GM21360 (cell line): ENCODE measurements around the gene CASKIN1.
"Not testable (repeated sequence)": the region's sequence is repeated elsewhere in the genome, so short reads cannot be mapped to it uniquely, and the experiment has no call there.

ENCODE experiments used
- ATAC-seq: cut with Tn5 transposase; IDR thresholded peaks from one replicate; pipeline ENCODE4 v1.9.1; 2021; ENCODE audit warnings: mild to moderate bottlenecking, moderate library complexity; ENCODE audit not compliant: unreplicated experiment

Gene CASKIN1

DNA sequence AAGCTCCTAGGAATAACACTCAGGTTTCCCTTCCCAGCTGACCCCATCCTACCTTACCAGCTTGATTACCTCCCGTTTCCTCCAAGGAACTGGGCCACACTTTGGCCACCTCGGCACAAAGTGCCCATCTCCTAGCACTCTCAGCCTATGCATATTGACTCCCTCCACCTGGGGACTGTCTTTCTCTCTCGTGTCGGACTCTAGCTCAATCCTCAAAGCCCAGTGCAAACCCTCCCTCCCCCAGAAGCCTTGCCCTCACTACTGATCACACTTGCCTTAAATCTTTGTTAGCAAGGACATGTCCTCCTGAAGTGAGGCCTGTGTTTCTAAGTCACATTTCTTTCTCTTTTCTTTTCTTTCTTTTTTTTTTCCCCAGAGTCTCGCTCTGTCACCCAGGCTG, 50.6 kb downstream of the CASKIN1 start:
- ATAC-seq = no peak

GRCh38 chr16:2143878-2144485, 52.4 kb downstream of the CASKIN1 start:
- no peak for ATAC-seq

DNA sequence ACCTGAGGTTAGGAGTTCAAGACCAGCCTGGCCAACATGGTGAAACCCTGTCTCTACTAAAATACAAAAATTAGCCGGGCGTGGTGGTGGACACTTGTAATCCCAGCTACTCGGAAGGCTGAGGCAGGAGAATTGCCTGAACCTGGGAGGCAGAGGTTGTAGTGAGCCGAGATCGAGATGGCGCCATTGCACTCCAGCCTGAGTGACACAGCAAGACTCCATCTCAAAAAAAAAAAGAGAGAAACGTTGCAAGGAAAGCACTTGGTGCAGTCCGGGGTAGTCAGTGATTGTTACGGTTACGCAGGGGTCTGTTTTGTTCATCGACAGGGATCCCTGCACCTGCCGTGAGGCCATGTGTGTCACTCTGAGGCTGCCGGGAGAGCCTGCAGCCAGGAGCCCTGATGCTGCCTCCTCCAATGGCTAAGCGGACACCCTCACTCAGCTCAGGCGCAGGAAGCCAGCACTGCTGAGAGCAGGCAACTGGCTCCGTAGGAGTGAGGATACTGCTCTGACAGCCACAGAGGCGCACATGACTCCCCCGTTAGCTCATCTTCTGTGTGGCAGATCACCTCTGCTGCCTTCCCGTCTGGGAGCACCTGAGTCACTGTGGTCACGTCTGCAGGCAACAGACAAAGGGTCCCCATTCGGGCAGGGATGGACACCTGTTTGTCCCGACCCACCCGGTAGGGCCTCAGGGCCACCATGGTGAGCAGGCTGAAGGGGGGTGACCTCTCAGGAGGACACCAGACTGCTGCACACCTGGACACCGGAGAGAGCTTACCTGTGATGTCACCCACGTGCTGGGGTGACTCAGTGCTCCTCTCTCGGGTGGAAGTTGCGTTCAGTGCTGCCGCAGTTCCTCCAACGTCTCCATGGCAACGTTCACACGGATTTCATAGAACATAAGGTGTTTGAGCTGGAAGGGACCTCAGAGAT, 53.2 kb downstream of the CASKIN1 start:
- ATAC-seq = no peak

DNA sequence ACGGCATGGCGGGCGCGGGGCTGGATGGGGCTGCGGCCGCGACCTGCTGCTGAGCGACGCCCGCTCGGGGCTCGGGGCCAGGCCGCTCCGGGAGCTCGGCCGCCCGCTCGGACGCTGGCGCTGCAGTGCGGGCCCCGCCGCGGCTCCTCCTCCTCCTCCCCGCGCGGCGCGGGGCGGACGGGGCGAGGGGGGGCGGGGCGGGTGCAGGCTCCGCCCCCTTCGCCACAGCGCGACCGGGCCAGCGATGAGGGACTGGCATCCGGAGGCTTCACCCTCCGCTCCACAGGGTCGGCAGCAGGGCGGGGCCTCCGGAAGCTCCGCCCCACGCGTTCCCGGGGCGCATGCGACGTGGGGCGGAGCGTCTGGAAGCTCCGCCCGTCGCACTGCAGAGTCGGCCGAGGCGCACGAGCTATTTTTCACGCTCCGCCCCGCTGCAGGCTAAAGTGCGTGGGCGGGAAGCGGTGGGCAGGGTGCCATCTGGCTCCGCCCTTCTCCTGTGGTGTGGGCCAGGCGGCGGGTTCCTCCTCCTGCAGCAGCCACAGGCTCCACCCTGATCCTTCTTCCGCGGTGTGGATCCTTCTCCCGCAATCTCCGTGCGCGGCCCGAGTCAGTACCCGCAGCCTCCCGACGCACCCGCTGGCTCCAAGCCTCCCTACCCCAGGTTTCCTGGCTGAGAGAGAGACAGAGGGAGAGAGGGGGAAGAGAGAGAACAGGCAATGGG, 60.5 kb downstream of the CASKIN1 start, which contains the start of gene PKD1:
TSS of gene PKD1 (minus strand) at position 129 of the 721 bp plus-strand sequence. CDS start 209 bp downstream, outside the sequence.
- ATAC-seq = not testable (repeated sequence)

DNA sequence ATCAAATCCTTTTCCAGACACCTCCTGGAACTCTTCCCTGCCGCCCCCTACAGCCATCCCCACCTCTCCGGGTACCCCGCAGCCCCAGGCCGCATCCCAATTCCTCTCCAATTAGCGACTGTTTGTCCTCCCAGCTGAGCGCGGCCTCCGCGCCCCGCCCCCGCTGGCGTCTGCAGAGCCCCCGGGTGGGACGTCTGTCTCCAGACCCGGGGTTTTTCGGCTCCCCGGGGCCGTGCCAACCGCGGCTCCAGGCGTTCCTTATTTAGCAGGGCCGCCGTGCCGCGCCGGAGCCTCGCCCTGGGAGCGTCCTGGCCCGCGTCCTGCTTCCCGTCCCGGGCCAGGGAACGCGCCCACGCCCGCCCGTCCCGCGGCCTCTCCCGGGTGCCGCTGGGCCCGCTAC, 61.3 kb downstream of the CASKIN1 start:
- not testable (repeated sequence) for ATAC-seq

GRCh38 chr16:2133797-2134196, 62.6 kb downstream of the CASKIN1 start:
- ATAC-seq = not testable (repeated sequence)

GRCh38 chr16:2129890-2130447, 66.4 kb downstream of the CASKIN1 start:
- not testable (repeated sequence) for ATAC-seq

DNA sequence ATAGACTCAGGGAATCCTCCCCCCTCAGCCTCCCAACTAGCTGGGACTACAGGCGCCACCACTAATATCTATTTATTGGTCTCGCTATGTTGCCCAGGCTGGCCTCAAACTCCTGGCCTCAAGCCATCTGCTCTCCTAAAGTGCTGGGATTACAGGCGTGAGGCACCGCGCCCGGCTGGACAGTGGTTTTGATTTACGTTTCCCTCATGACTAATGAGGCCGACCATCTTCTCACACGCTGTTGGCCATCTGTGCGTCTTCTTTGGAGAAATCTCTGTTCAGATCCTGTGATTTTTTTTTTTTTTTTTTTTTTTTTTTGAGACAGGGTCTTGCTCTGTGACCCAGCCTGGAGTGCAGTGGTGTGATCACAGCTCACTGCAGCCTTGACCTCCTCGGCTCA, 67.2 kb downstream of the CASKIN1 start:
- not testable (repeated sequence) for ATAC-seq

DNA sequence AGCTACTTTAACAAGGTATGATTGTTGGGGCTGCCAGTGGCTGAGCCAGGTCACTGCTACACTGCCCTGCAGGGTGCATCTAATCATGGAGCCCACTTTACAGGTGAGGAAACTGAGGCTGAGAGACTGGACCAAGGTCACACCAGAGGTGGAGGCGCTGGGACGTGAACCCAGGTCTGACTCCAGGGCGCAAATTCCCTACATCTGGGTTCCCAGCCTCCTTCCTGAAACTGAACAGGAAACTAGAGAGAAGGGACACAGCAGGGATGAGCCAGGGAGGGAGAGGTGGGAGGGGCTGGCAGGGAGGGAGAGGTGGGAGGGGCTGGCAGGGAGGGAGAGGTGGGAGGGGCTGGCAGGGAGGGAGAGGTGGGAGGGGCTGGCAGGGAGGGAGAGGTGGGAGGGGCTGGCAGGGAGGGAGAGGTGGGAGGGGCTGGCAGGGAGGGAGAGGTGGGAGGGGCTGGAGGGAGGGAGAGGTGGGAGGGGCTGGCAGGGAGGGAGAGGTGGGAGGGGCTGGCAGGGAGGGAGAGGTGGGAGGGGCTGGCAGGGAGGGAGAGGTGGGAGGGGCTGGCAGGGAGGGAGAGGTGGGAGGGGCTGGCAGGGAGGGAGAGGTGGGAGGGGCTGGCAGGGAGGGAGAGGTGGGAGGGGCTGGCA, 68.7 kb downstream of the CASKIN1 start:
- not testable (repeated sequence) for ATAC-seq
